Loucy (cell line): ENCODE measurements around the gene F2R.
A peak's percentile ranks its signal among the peaks of the same experiment; 100 is the strongest.
"Not testable (repeated sequence)": the region's sequence is repeated elsewhere in the genome, so short reads cannot be mapped to it uniquely, and the experiment has no call there.

Source experiments
- H2AFZ ChIP-seq: fragments of 200-600 bp; sonication (generic); 2 replicates; pipeline ENCODE4 v1.6.0; 2016; ENCODE audit warnings: antibody characterized with exemption, mild to moderate bottlenecking, low read length, moderate library complexity
- H3F3A ChIP-seq: fragments of 200-600 bp; 2 replicates; pipeline ENCODE4 v1.6.0; 2016; ENCODE audit warnings: antibody characterized with exemption, low read depth, mild to moderate bottlenecking
- H3K27me3 ChIP-seq: fragments of 200-600 bp; sonication (generic); 2 replicates; pipeline ENCODE4 v1.6.1; 2014; ENCODE audit warnings: low read length, mild to moderate bottlenecking; ENCODE audit not compliant: insufficient read depth, poor library complexity, severe bottlenecking
- H3K36me3 ChIP-seq: fragments of 200-600 bp; sonication (generic); 2 replicates; pipeline ENCODE4 v1.6.1; 2016; ENCODE audit warnings: low read length; ENCODE audit not compliant: insufficient read depth
- H3K4me1 ChIP-seq: fragments of 200-600 bp; sonication (generic); 2 replicates; pipeline ENCODE4 v1.5.1; 2014; ENCODE audit warnings: low read length, mild to moderate bottlenecking; ENCODE audit not compliant: insufficient read depth, poor library complexity, severe bottlenecking
- H3K4me2 ChIP-seq: fragments of 200-600 bp; sonication (generic); 2 replicates; pipeline ENCODE4 v1.6.0; 2014; ENCODE audit warnings: antibody characterized with exemption, low read length, low read depth, mild to moderate bottlenecking; ENCODE audit not compliant: poor library complexity, severe bottlenecking
- H3K4me3 ChIP-seq: fragments of 200-600 bp; sonication (generic); 2 replicates; pipeline ENCODE4 v1.5.1; 2014; ENCODE audit warnings: low read length, mild to moderate bottlenecking, mixed read lengths; ENCODE audit not compliant: poor library complexity, severe bottlenecking
- H3K79me2 ChIP-seq: fragments of 200-600 bp; sonication (generic); 2 replicates; pipeline ENCODE4 v1.6.1; 2014; ENCODE audit warnings: low read length; ENCODE audit not compliant: insufficient read depth
- H3K9ac ChIP-seq: fragments of 200-600 bp; sonication (generic); 2 replicates; pipeline ENCODE4 v1.6.0; 2014; ENCODE audit warnings: mild to moderate bottlenecking, low read depth, low read length, moderate library complexity; ENCODE audit not compliant: poor library complexity, severe bottlenecking
- H3K9me2 ChIP-seq: fragments of 200-600 bp; sonication (generic); replicated peaks from 2 replicates; pipeline ENCODE4 v1.6.1; 2016; ENCODE audit warnings: low read depth, low read length, mixed read lengths
- H3K9me3 ChIP-seq: fragments of 200-600 bp; sonication (generic); 2 replicates; pipeline ENCODE4 v1.6.1; 2014; ENCODE audit warnings: mild to moderate bottlenecking, antibody characterized with exemption, low read length, low read depth; ENCODE audit not compliant: insufficient read depth
- H4K20me1 ChIP-seq: fragments of 200-600 bp; sonication (generic); 2 replicates; pipeline ENCODE4 v1.6.0; 2014; ENCODE audit warnings: antibody characterized with exemption, low read length, mild to moderate bottlenecking; ENCODE audit not compliant: insufficient read depth, poor library complexity, severe bottlenecking
- CTCF ChIP-seq: fragments of 200-600 bp; sonication (generic); conservative IDR thresholded peaks from 2 replicates; pipeline ENCODE4 v1.5.1; 2014; ENCODE audit warnings: mild to moderate bottlenecking, antibody characterized with exemption, low read length
- EZH2phosphoT487 ChIP-seq: fragments of 200-600 bp; IDR thresholded peaks from 2 replicates; pipeline ENCODE4 v1.6.1; 2018; ENCODE audit warnings: antibody characterized with exemption, mild to moderate bottlenecking, moderate library complexity, borderline replicate concordance

Gene F2R

GRCh38 chr5:76754668-76755078 lies 38.7 kb downstream of the F2R start:
- Histone ChIP-seq H3K36me3 (no peaks in the 10 kb centered on the region), H3K79me2 (no peaks in the 10 kb centered on the region), H3K27me3 (no peaks in the 10 kb centered on the region), H4K20me1 (no peaks in the 10 kb centered on the region), H3K9me3 (no peaks in the 10 kb centered on the region), H3K4me3 (no peak overlapping the region), H3K9ac (no peak overlapping the region), H3K9me2 (no peaks in the 10 kb centered on the region), H2AFZ (no peak overlapping the region), H3K4me2 (no peak overlapping the region), H3K4me1 (peaks cover 9% of the 10 kb centered on the region), H3F3A (no peaks in the 10 kb centered on the region)
- no peak for TF ChIP-seq CTCF

GRCh38 chr5:76755779-76756637 lies 40.1 kb downstream of the F2R start:
- Histone ChIP-seq H4K20me1 (no peaks in the 10 kb centered on the region), H3K79me2 (no peaks in the 10 kb centered on the region), H3K36me3 (no peaks in the 10 kb centered on the region), H3K9me3 (no peaks in the 10 kb centered on the region), H2AFZ (peak overlapping the region; percentile 63), H3K4me2 (no peak overlapping the region), H3K27me3 (no peaks in the 10 kb centered on the region), H3F3A (no peaks in the 10 kb centered on the region), H3K4me1 (peaks cover 9% of the 10 kb centered on the region), H3K9ac (no peak overlapping the region), H3K4me3 (no peak overlapping the region), H3K9me2 (no peaks in the 10 kb centered on the region)
- TF ChIP-seq CTCF: no peak
- no peak for TF ChIP-seq EZH2phosphoT487

- no peaks in the 10 kb centered on the region for H3K9me2 ChIP-seq
- H3K27me3 ChIP-seq: no peaks in the 10 kb centered on the region
- TF ChIP-seq EZH2phosphoT487: no peak
- no peak for TF ChIP-seq CTCF
- no peak overlapping the region for H2AFZ ChIP-seq
- H3K9ac ChIP-seq: no peak overlapping the region
- no peak overlapping the region for H3K4me3 ChIP-seq
- H3K4me1 ChIP-seq: peaks cover 9% of the 10 kb centered on the region
- H3K9me3 ChIP-seq: no peaks in the 10 kb centered on the region
- H4K20me1 ChIP-seq: no peaks in the 10 kb centered on the region
- H3K36me3 ChIP-seq: no peaks in the 10 kb centered on the region
- no peaks in the 10 kb centered on the region for H3K79me2 ChIP-seq
- no peaks in the 10 kb centered on the region for H3F3A ChIP-seq
- no peak overlapping the region for H3K4me2 ChIP-seq
These were observed 41.1 kb downstream of the F2R start for GRCh38 chr5:76757049-76757448.

- H3K4me3 ChIP-seq, H4K20me1 ChIP-seq, H3K9ac ChIP-seq, H3K9me3 ChIP-seq, H3K79me2 ChIP-seq, H2AFZ ChIP-seq, H3F3A ChIP-seq, H3K27me3 ChIP-seq, H3K36me3 ChIP-seq, H3K9me2 ChIP-seq, H3K4me2 ChIP-seq: not testable (repeated sequence)
- peaks cover 19% of the 10 kb centered on the region for H3K4me1 ChIP-seq
These were observed 45.2 kb downstream of the F2R start for GRCh38 chr5:76761118-76761517.
